A549 (cell line): Measurements from ENCODE around the gene HNRNPUL2. TPM values are rescaled to one million over a fixed set of nuclear protein-coding genes. Genes with fewer than 3 reads are reported as not detected.

ENCODE experiments used
- ATAC-seq, 2 experiments: fragments of 200-7000 bp in 1 of 2; fragments of >200 bp in 1 of 2; cut with Nextera tagmentation in 1 of 2; cut with Tn5 transposase in 1 of 2; 3 replicates each; pipeline versions ENCODE4 v1.8.0 to v1.9.1; 2018 to 2020; ENCODE audit warnings: mild to moderate bottlenecking in 1 of 2, moderate library complexity in 1 of 2
- CTCF ChIA-PET: fragments of 300-600 bp; sonication (Branson Sonifier 250); formaldehyde crosslinking; extraction: SDS; loops from one replicate; lab custom pipeline; 2021; ENCODE audit warnings: antibody characterized with exemption, inconsistent platforms; lab: Yijun Ruan, JAX
- POLR2A ChIA-PET: fragments of 350-600 bp; formaldehyde crosslinking; extraction: SDS; loops from one replicate; lab custom pipeline; 2021; ENCODE audit warnings: antibody characterized with exemption, inconsistent platforms; lab: Yijun Ruan, JAX
- DNase-seq, 2 experiments: peaks; one replicate each; pipeline versions ENCODE4 v3.0.0 to v3.0.0-alpha.2; 2011 to 2016; ENCODE audit warnings: low read depth in 1 of 2, low spot score in 1 of 2
- FAIRE-seq: peaks from 2 replicates; lab custom pipeline; 2011; peaks lifted over from hg19 to GRCh38; lab: Jason Lieb, UNC
- H3K27ac ChIP-seq, 2 experiments: fragments of >200 bp; sonication (Bioruptor Twin); formaldehyde crosslinking; 3 replicates each; pipeline ENCODE4 v1.5.1; 2016 to 2017
- H3K4me1 ChIP-seq: fragments of >200 bp; sonication (Bioruptor Twin); formaldehyde crosslinking; 3 replicates; pipeline ENCODE4 v1.6.1; 2016
- H3K4me2 ChIP-seq: fragments of >200 bp; sonication (Bioruptor Twin); formaldehyde crosslinking; 3 replicates; pipeline ENCODE4 v1.6.1; 2016
- H3K4me3 ChIP-seq: fragments of >200 bp; sonication (Bioruptor Twin); formaldehyde crosslinking; 3 replicates; pipeline ENCODE4 v1.5.1; 2016
- H3K9me3 ChIP-seq: fragments of >200 bp; sonication (Bioruptor Twin); formaldehyde crosslinking; 3 replicates; pipeline ENCODE4 v1.6.1; 2016
- EHMT2 ChIP-seq: fragments of 200-600 bp; sonication (generic); IDR thresholded peaks from 2 replicates; pipeline ENCODE4 v1.6.1; 2016; ENCODE audit warnings: antibody characterized with exemption, low read depth, mild to moderate bottlenecking, moderate library complexity
- HEYL ChIP-seq: fragments of 250-450 bp; sonication (Bioruptor Pico); IDR thresholded peaks from 2 replicates; pipeline ENCODE4 v1.8.0; 2021; ENCODE audit warnings: mild to moderate bottlenecking, moderate library complexity
- HOXB13 ChIP-seq: fragments of 250-450 bp; sonication (Bioruptor Pico); IDR thresholded peaks from 2 replicates; pipeline ENCODE4 v1.5.0; 2020; ENCODE audit warnings: low read depth, mild to moderate bottlenecking, moderate library complexity
- HOXB5 ChIP-seq: fragments of 250-450 bp; sonication (Bioruptor Pico); IDR thresholded peaks from 2 replicates; pipeline ENCODE4 v1.5.0; 2020; ENCODE audit warnings: mild to moderate bottlenecking, moderate library complexity
- RAD21 ChIP-seq, 2 experiments: fragments of >200 bp in 1 of 2; sonication (Bioruptor Twin) in 1 of 2; formaldehyde crosslinking in 1 of 2; IDR thresholded peaks in 1 of 2; conservative IDR thresholded peaks in 1 of 2; 2 replicates in 1 of 2; 3 replicates in 1 of 2; pipeline ENCODE4 v1.6.1; 2012 to 2018; ENCODE audit warnings: inconsistent platforms in 1 of 2
- REST ChIP-seq: fragments of 200-600 bp; sonication (generic); IDR thresholded peaks from 2 replicates; pipeline ENCODE4 v1.6.1; 2016; ENCODE audit warnings: antibody characterized with exemption, mild to moderate bottlenecking, moderate library complexity
- SMC3 ChIP-seq: fragments of >200 bp; sonication (Bioruptor Twin); formaldehyde crosslinking; IDR thresholded peaks from 3 replicates; pipeline ENCODE4 v1.6.1; 2018; ENCODE audit warnings: inconsistent platforms
- TP53 ChIP-seq: fragments of 250-450 bp; sonication (Bioruptor Pico); IDR thresholded peaks from 2 replicates; pipeline ENCODE4 v1.5.0; 2021; ENCODE audit warnings: mild to moderate bottlenecking, moderate library complexity
- ZC3H11A ChIP-seq: fragments of 450-650 bp; IDR thresholded peaks from 2 replicates; pipeline ENCODE4 v1.6.1; 2014; ENCODE audit warnings: antibody characterized with exemption, mild to moderate bottlenecking
- ZFP36 ChIP-seq: fragments of 450-650 bp; IDR thresholded peaks from 2 replicates; pipeline ENCODE4 v1.6.1; 2014; ENCODE audit warnings: borderline replicate concordance; ENCODE audit not compliant: partially characterized antibody
- ZNF302 ChIP-seq: fragments of 250-450 bp; sonication (Bioruptor Pico); IDR thresholded peaks from 2 replicates; pipeline ENCODE4 v1.9.0; 2021; ENCODE audit warnings: inconsistent platforms, mild to moderate bottlenecking, moderate library complexity
- whole genome bisulfite sequencing: methylation state at CpG from one replicate; pipeline ENCODE4 v1.1.6; 2017; ENCODE audit errors: missing lambda C conversion rate; 5-methylcytosine and 5-hydroxymethylcytosine counted together
- polyA plus RNA-seq, 4 experiments: library from polyadenylated mRNA; depleted of rRNA in 3 of 4; stranded (reverse); fragments of >200 nt; fragmentation: RNase III in 1 of 4; extraction: RNeasy Plus Mini Kit Qiagen cat#74134 plus additional on column Dnase treatment in 1 of 4; gene quantifications; 2 replicates in 3 of 4; 3 replicates in 1 of 4; pipeline ENCODE4 v1.2.3, GENCODE V29; 2011 to 2017

Gene HNRNPUL2
- polyA plus RNA-seq, 2 of the 4 experiments (the other 2 are of a cell fraction) = 31.4 to 74.4 TPM

- ChIA-PET POLR2A (interaction anchor here (2.2 to 3.8 kb wide), 5 partner anchors 18 to 60 kb away, joined by 12 to 96 read pairs (median 43); partner anchors contain the start of genes BSCL2, C11orf98, CSKMT and GNG3), CTCF (interaction anchor here (1.9 to 3.1 kb wide), 2 partner anchors 10 to 18 kb away, joined by 6 to 9 read pairs; partner anchors contain the start of genes BSCL2 and GNG3)
- 1% methylated on average over 7 of the region's 7 CpGs for WGBS
- Histone ChIP-seq H3K4me1 (peaks cover 21% of the 10 kb centered on the region), H3K9me3 (no peaks in the 10 kb centered on the region), H3K27ac (peak overlapping the region; percentile 97), H3K4me2 (peak overlapping the region; percentile 92), H3K4me3 (peak overlapping the region; percentile 78)
- FAIRE-seq (no peak), ATAC-seq (no peak), DNase-seq (no peak)
- no peak for TF ChIP-seq HOXB13 (CRISPR knock-in tag)
Measured at GRCh38 chr11:62725646-62726045, 1.6 kb downstream of the HNRNPUL2 start.

- no peak for ATAC-seq
- TF ChIP-seq ZFP36 (no peak), REST (no peak), HEYL (no peak), SMC3 (no peak)
- CTCF ChIA-PET = interaction anchor here (0.6 to 2.2 kb wide), 7 partner anchors 8 to 136 kb away, joined by 3 to 8 read pairs (median 5); partner anchors contain the start of gene POLR2G
- Histone ChIP-seq H3K27ac (no peak overlapping the region), H3K9me3 (no peaks in the 10 kb centered on the region), H3K4me2 (peak overlapping the region; percentile 92), H3K4me3 (peak overlapping the region; percentile 78; the same call in 1 of the 3 replicates), H3K4me1 (peaks cover 11% of the 10 kb centered on the region)
- DNase-seq = no peak
- FAIRE-seq = no peak
- POLR2A ChIA-PET = interaction anchor here (0.6 to 2.1 kb wide), 3 partner anchors 15 to 1225 kb away, joined by 4 to 6 read pairs (median 4); no protein-coding TSS in a partner anchor
- WGBS = 81% methylated on average over 8 of the region's 8 CpGs
Measured at GRCh38 chr11:62724171-62724570, 3.1 kb downstream of the HNRNPUL2 start.

- FAIRE-seq (no peak), DNase-seq (peak in 1 of 2 experiments; percentile 68), ATAC-seq (peak; percentile 60 to 73; a peak in 5 of 6 replicates)
- H3K4me3 ChIP-seq = no peak overlapping the region
- H3K4me2 ChIP-seq = no peak overlapping the region
- WGBS = 76% methylated on average over 7 of the region's 7 CpGs
- peaks cover 11% of the 10 kb centered on the region for H3K4me1 ChIP-seq
- CTCF ChIA-PET = interaction anchor here (1.2 to 2.2 kb wide), 3 partner anchors 9 to 16 kb away, joined by 3 to 8 read pairs (median 4); partner anchors contain the start of gene BSCL2
- H3K9me3 ChIP-seq = no peaks in the 10 kb centered on the region
- H3K27ac ChIP-seq = no peak overlapping the region
- TF ChIP-seq RAD21 (conservative IDR thresholded peaks at IDR 0.05 in 1 of 2, IDR thresholded peaks at IDR 0.05 in 1 of 2) (0 out of 5 replicates have a peak, but pooled peaks of 1 of the 2 experiments have one; percentile 4), ZNF302 (CRISPR knock-in tag) (no peak)
- POLR2A ChIA-PET = no interaction called here
Measured at GRCh38 chr11:62721994-62722393, 5.3 kb downstream of the HNRNPUL2 start.

GRCh38 chr11:62719302-62719978 is 7.8 kb downstream of the HNRNPUL2 start:
- CTCF ChIA-PET = interaction anchor here (0.6 kb wide), 1 partner anchor 40 kb away, joined by 3 read pairs; no protein-coding TSS in a partner anchor
- no peak for DNase-seq
- no peak for ATAC-seq
- TF ChIP-seq TP53 (CRISPR knock-in tag) = no peak
- TF ChIP-seq EHMT2 = no peak
- TF ChIP-seq ZC3H11A = no peak
- no peak for TF ChIP-seq HOXB5 (CRISPR knock-in tag)
- 87% methylated on average over 2 of the region's 2 CpGs for WGBS
- Histone ChIP-seq H3K27ac (no peak overlapping the region), H3K4me1 (peaks cover 15% of the 10 kb centered on the region), H3K4me2 (no peak overlapping the region), H3K9me3 (no peaks in the 10 kb centered on the region), H3K4me3 (no peak overlapping the region)
- POLR2A ChIA-PET = interaction anchor here (1.9 kb wide), 1 partner anchor 8 kb away, joined by 9 read pairs; the partner anchor contains the start of genes HNRNPUL2 and TTC9C
- no peak for FAIRE-seq
